ENCODE measurements around the gene SPATC1L.
"Not testable (repeated sequence)": the region's sequence is repeated elsewhere in the genome, so short reads cannot be mapped to it uniquely, and the experiment has no call there.

SPATC1L gene

GRCh38 chr21:46171996-46172862 is 12.0 kb downstream of the SPATC1L start:
- Histone ChIP-seq H3K4me3 (replicated peaks; ENCODE audit: insufficient read depth, low read length) (no peak overlapping the region), H3K27me3 (ENCODE audit: insufficient read depth, poor library complexity, severe bottlenecking) (no peaks in the 10 kb centered on the region), H3K27ac (replicated peaks) (no peak overlapping the region)
- no peak for DNase-seq (ENCODE audit: low read depth in 1 of 2, low spot score in 1 of 2)
- no peak for TF ChIP-seq POLR2AphosphoS5 (IDR thresholded peaks at IDR 0.05; ENCODE audit: low read depth)
- no peak for TF ChIP-seq REST (IDR thresholded peaks at IDR 0.05; ENCODE audit: insufficient replicate concordance, low read depth)
- TF ChIP-seq GABPA (IDR thresholded peaks at IDR 0.05; ENCODE audit: low read depth): no peak
- no peak for TF ChIP-seq SPI1 (IDR thresholded peaks at IDR 0.05; ENCODE audit: borderline replicate concordance, low read depth)
- no peak for TF ChIP-seq CTCF (IDR thresholded peaks at IDR 0.05; ENCODE audit: insufficient read depth, low read length)

- Histone ChIP-seq H3K27me3 (ENCODE audit: insufficient read depth, poor library complexity, severe bottlenecking) (no peaks in the 10 kb centered on the region), H3K27ac (replicated peaks) (no peak overlapping the region), H3K4me3 (replicated peaks; ENCODE audit: insufficient read depth, low read length) (no peak overlapping the region)
- TF ChIP-seq CTCF (IDR thresholded peaks at IDR 0.05; ENCODE audit: insufficient read depth, low read length) (no peak), POLR2AphosphoS5 (IDR thresholded peaks at IDR 0.05; ENCODE audit: low read depth) (no peak), GABPA (IDR thresholded peaks at IDR 0.05; ENCODE audit: low read depth) (no peak), REST (IDR thresholded peaks at IDR 0.05; ENCODE audit: insufficient replicate concordance, low read depth) (no peak), SPI1 (IDR thresholded peaks at IDR 0.05; ENCODE audit: borderline replicate concordance, low read depth) (no peak)
- no peak for DNase-seq (ENCODE audit: low read depth in 1 of 2, low spot score in 1 of 2)
These were observed 12.7 kb downstream of the SPATC1L start for GRCh38 chr21:46171585-46171984.

- H3K27me3 ChIP-seq (ENCODE audit: insufficient read depth, poor library complexity, severe bottlenecking); DNase-seq (ENCODE audit: low read depth in 1 of 2, low spot score in 1 of 2); H3K4me3 ChIP-seq (replicated peaks; ENCODE audit: insufficient read depth, low read length); H3K27ac ChIP-seq (replicated peaks): not testable (repeated sequence)
These were observed 13.6 kb downstream of the SPATC1L start for GRCh38 chr21:46170436-46171193.

GRCh38 chr21:46168659-46169386 is 15.4 kb downstream of the SPATC1L start:
- Histone ChIP-seq H3K27ac (replicated peaks) (no peak overlapping the region), H3K27me3 (ENCODE audit: insufficient read depth, poor library complexity, severe bottlenecking) (no peaks in the 10 kb centered on the region), H3K4me3 (replicated peaks; ENCODE audit: insufficient read depth, low read length) (no peak overlapping the region)
- no peak for TF ChIP-seq POLR2AphosphoS5 (IDR thresholded peaks at IDR 0.05; ENCODE audit: low read depth)
- no peak for TF ChIP-seq GABPA (IDR thresholded peaks at IDR 0.05; ENCODE audit: low read depth)
- TF ChIP-seq SPI1 (IDR thresholded peaks at IDR 0.05; ENCODE audit: borderline replicate concordance, low read depth): no peak
- TF ChIP-seq REST (IDR thresholded peaks at IDR 0.05; ENCODE audit: insufficient replicate concordance, low read depth): no peak
- no peak for TF ChIP-seq CTCF (IDR thresholded peaks at IDR 0.05; ENCODE audit: insufficient read depth, low read length)
- no peak for DNase-seq (ENCODE audit: low read depth in 1 of 2, low spot score in 1 of 2)
